ENCODE data around the gene FAM184B. TPM values are rescaled to one million over a fixed set of nuclear protein-coding genes. Genes with fewer than 3 reads are reported as not detected.

FAM184B gene
- total and polyA plus RNA-seq, 2 experiments from 2014 or later: not detected

- H3K4me2 ChIP-seq: no peak overlapping the region
- no peak for DNase-seq (ENCODE audit: low spot score)
- no peak overlapping the region for H3K27ac ChIP-seq
- TF ChIP-seq EZH2phosphoT487 (IDR thresholded peaks at IDR 0.05; ENCODE audit: low read depth, severe bottlenecking, unreplicated experiment) (no peak), EZH2 (IDR thresholded peaks at IDR 0.05; ENCODE audit: borderline replicate concordance) (no peak), CTCF (IDR thresholded peaks at IDR 0.05; ENCODE audit: poor library complexity) (no peak)
- H3K9me3 ChIP-seq (ENCODE audit: low read depth): no peaks in the 10 kb centered on the region
- H3K36me3 ChIP-seq (replicated peaks; ENCODE audit: insufficient read depth, low read depth): no peaks in the 10 kb centered on the region
- no peak overlapping the region for H2AFZ ChIP-seq
- no peaks in the 10 kb centered on the region for H3K27me3 ChIP-seq
- H3K4me1 ChIP-seq (ENCODE audit: insufficient read depth): no peaks in the 10 kb centered on the region
- no peaks in the 10 kb centered on the region for H3K79me2 ChIP-seq
- no peaks in the 10 kb centered on the region for H3K9me2 ChIP-seq (replicated peaks; ENCODE audit: insufficient read depth)
- no peaks in the 10 kb centered on the region for H4K20me1 ChIP-seq (ENCODE audit: insufficient read depth, poor library complexity, severe bottlenecking)
- no peak overlapping the region for H3K4me3 ChIP-seq
- 86% methylated on average over 1 of the region's 1 CpG for WGBS (ENCODE audit: low lambda C conversion rate, missing lambda C conversion rate)
Observed at GRCh38 chr4:17657090-17657489, 124.3 kb downstream of the FAM184B start.

- Histone ChIP-seq H3K27ac (no peak overlapping the region), H3K9me2 (replicated peaks; ENCODE audit: insufficient read depth) (no peaks in the 10 kb centered on the region), H3K4me2 (no peak overlapping the region), H3K79me2 (no peaks in the 10 kb centered on the region), H4K20me1 (ENCODE audit: insufficient read depth, poor library complexity, severe bottlenecking) (no peaks in the 10 kb centered on the region), H3K9me3 (ENCODE audit: low read depth) (no peaks in the 10 kb centered on the region), H3K27me3 (no peaks in the 10 kb centered on the region), H3K4me1 (ENCODE audit: insufficient read depth) (no peaks in the 10 kb centered on the region), H2AFZ (no peak overlapping the region), H3K4me3 (no peak overlapping the region), H3K36me3 (replicated peaks; ENCODE audit: insufficient read depth, low read depth) (no peaks in the 10 kb centered on the region)
- 83% methylated on average over 7 of the region's 8 CpGs for WGBS (ENCODE audit: low lambda C conversion rate, missing lambda C conversion rate)
- TF ChIP-seq EZH2phosphoT487 (IDR thresholded peaks at IDR 0.05; ENCODE audit: low read depth, severe bottlenecking, unreplicated experiment): no peak
- TF ChIP-seq CTCF (IDR thresholded peaks at IDR 0.05; ENCODE audit: poor library complexity): no peak
- TF ChIP-seq EZH2 (IDR thresholded peaks at IDR 0.05; ENCODE audit: borderline replicate concordance): no peak
- DNase-seq (ENCODE audit: low spot score): no peak
Observed at GRCh38 chr4:17654701-17655100, 126.7 kb downstream of the FAM184B start.

DNA sequence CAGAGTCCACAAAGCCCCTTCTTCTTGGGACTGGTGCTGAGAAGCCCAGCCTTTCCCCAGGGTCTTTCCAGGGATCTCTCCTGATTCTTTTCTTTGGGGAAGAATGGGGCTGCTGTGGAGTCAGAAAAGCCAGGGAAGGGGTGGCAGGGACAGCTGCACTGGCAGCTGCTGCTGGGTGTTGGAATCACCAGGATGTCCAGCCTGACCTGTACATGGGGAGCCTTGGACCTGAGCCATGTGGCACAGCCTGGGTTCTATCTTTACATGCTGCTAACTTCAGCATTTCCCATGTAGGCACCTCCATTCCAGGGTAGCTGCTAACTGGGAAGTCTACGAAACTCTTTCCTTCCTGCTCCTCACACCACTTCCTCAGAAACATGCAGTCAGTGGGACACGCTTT lies 131.0 kb downstream of the FAM184B start:
- Histone ChIP-seq H3K27ac (no peak overlapping the region), H3K4me3 (no peak overlapping the region), H3K27me3 (no peaks in the 10 kb centered on the region), H4K20me1 (ENCODE audit: insufficient read depth, poor library complexity, severe bottlenecking) (no peaks in the 10 kb centered on the region), H3K9me3 (ENCODE audit: low read depth) (no peaks in the 10 kb centered on the region), H3K79me2 (no peaks in the 10 kb centered on the region), H3K4me2 (no peak overlapping the region), H3K9me2 (replicated peaks; ENCODE audit: insufficient read depth) (no peaks in the 10 kb centered on the region), H2AFZ (no peak overlapping the region), H3K4me1 (ENCODE audit: insufficient read depth) (no peaks in the 10 kb centered on the region), H3K36me3 (replicated peaks; ENCODE audit: insufficient read depth, low read depth) (no peaks in the 10 kb centered on the region)
- 94% methylated on average over 2 of the region's 2 CpGs for WGBS (ENCODE audit: low lambda C conversion rate, missing lambda C conversion rate)
- no peak for TF ChIP-seq EZH2phosphoT487 (IDR thresholded peaks at IDR 0.05; ENCODE audit: low read depth, severe bottlenecking, unreplicated experiment)
- no peak for TF ChIP-seq CTCF (IDR thresholded peaks at IDR 0.05; ENCODE audit: poor library complexity)
- no peak for TF ChIP-seq EZH2 (IDR thresholded peaks at IDR 0.05; ENCODE audit: borderline replicate concordance)
- no peak for DNase-seq (ENCODE audit: low spot score)

DNA sequence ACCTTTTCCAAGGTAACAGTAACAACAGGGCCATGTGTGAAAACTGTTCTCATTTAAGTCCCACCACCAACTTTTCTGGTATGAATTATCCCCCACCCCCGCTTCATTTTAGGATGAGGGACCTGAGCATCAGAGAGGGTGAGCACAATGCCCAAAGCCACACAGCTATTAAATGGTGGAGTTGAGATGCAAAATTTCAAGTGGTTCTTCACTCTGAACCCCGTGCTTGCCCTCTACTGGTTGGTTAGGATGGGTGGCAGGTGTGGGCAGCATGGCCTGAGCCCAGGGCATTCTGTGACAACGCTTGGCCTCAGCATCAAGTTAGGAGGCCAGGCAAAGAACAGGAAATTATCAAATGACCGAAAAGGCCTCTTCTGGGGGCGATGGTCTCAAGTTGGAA lies 133.5 kb downstream of the FAM184B start:
- WGBS (ENCODE audit: low lambda C conversion rate, missing lambda C conversion rate): 80% methylated on average over 5 of the region's 5 CpGs
- H3K9me3 ChIP-seq (ENCODE audit: low read depth): no peaks in the 10 kb centered on the region
- H3K27me3 ChIP-seq: no peaks in the 10 kb centered on the region

More for the DNA sequence above, 133.5 kb downstream of the FAM184B start:
- Histone ChIP-seq H3K9me2 (replicated peaks; ENCODE audit: insufficient read depth) (no peaks in the 10 kb centered on the region), H2AFZ (no peak overlapping the region), H3K4me2 (no peak overlapping the region), H3K27ac (no peak overlapping the region), H3K36me3 (replicated peaks; ENCODE audit: insufficient read depth, low read depth) (no peaks in the 10 kb centered on the region), H3K4me3 (no peak overlapping the region), H3K4me1 (ENCODE audit: insufficient read depth) (no peaks in the 10 kb centered on the region), H4K20me1 (ENCODE audit: insufficient read depth, poor library complexity, severe bottlenecking) (no peaks in the 10 kb centered on the region), H3K79me2 (no peaks in the 10 kb centered on the region)
- no peak for DNase-seq (ENCODE audit: low spot score)
- TF ChIP-seq EZH2 (IDR thresholded peaks at IDR 0.05; ENCODE audit: borderline replicate concordance): no peak
- TF ChIP-seq EZH2phosphoT487 (IDR thresholded peaks at IDR 0.05; ENCODE audit: low read depth, severe bottlenecking, unreplicated experiment): no peak
- no peak for TF ChIP-seq CTCF (IDR thresholded peaks at IDR 0.05; ENCODE audit: poor library complexity)
